Vagina (tissue), 2 donors: ENCODE results near the gene DOK3. TPM values are rescaled to one million over a fixed set of nuclear protein-coding genes. Genes with fewer than 3 reads are reported as not detected.

Source experiments
- DNase-seq, 2 donors: peaks; one replicate each; pipeline ENCODE4 v3.0.0-alpha.2; 2017; ENCODE audit errors: extremely low spot score in 2 of 2
- H3K27ac ChIP-seq: fragments of 200-600 bp; sonication (generic); one replicate; pipeline ENCODE4 v1.5.1; 2019
- H3K27me3 ChIP-seq: fragments of 200-600 bp; sonication (generic); one replicate; pipeline ENCODE4 v1.5.1; 2019
- H3K36me3 ChIP-seq, 2 donors: fragments of 200-600 bp; sonication (generic); one replicate each; pipeline ENCODE4 v1.5.1; 2017 to 2019
- H3K4me1 ChIP-seq: fragments of 200-600 bp; sonication (generic); one replicate; pipeline ENCODE4 v1.5.1; 2019
- H3K4me3 ChIP-seq, 2 donors: fragments of 200-600 bp; sonication (generic); 1 replicate in 1 of 2; 2 replicates in 1 of 2; pipeline ENCODE4 v1.5.1; 2016 to 2019
- H3K9me3 ChIP-seq: fragments of 200-600 bp; sonication (generic); one replicate; pipeline ENCODE4 v1.5.1; 2019
- POLR2A ChIP-seq, 2 donors: fragments of 450-650 bp; IDR thresholded peaks; one replicate each; pipeline ENCODE4 v1.6.1; 2017; ENCODE audit warnings: antibody characterized with exemption in 2 of 2, mild to moderate bottlenecking in 2 of 2, moderate library complexity in 2 of 2
- POLR2AphosphoS5 ChIP-seq, 2 donors: sonication (generic); formaldehyde crosslinking; IDR thresholded peaks; one replicate each; pipeline ENCODE4 v1.9.0; 2017; ENCODE audit warnings: antibody characterized with exemption in 2 of 2, mild to moderate bottlenecking in 2 of 2, low read depth in 1 of 2; ENCODE audit not compliant: insufficient read depth in 1 of 2
- intact Hi-C: fragments of 100-400 bp; cut with DNase I; formaldehyde crosslinking; loops from one replicate; pipeline ENCODE4 v1.15.1; 2023
- total RNA-seq: library from RNA; depleted of rRNA; stranded (reverse); fragments of >200 nt; gene quantifications from one replicate; pipeline ENCODE4 v1.2.3, GENCODE V29; 2016
- TF ChIP-seq, protein P1 (sequence below), 3 experiments: fragments of 450-650 bp in 2 of 3; fragments of 200-600 bp in 1 of 3; sonication (generic) in 1 of 3; IDR thresholded peaks; one replicate each; pipeline ENCODE4 v1.5.1; 2017 to 2019; ENCODE audit warnings: antibody characterized with exemption in 3 of 3, mild to moderate bottlenecking in 2 of 3, moderate library complexity in 2 of 3

The DOK3 gene
- total RNA-seq, 1 donor from 2014 or later, result 12.0 TPM

DNA sequence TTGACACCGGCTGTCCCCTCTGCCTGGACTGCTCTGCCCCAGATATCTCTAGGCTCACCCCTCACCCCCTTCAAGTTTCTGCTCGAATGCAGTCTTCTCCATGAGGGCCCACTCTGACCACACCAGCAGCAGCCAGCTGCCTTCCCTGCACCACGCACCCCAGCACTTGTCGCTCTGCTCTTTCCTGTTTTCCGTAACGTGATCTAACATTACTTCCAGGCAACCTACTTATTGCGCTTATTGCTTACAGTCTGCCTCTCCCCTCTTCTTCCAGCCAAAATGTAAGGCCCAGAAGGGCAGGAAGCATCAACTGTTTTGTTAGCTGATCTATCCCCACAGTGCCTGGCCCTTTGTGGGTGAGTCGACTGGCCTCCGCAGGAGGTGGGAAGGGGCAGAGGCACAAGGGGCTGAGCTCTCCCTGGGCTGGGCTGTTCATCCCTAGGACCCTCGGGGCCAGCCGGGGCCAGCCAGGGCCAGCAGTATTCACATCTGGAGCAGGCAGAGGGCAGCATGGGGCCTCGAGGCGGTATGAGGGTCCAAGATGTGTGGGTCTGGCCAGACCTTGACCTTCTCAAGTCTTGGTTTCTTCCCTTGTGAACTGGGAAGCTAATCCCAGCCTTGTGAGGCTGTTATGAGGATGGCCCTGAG lies 24.6 kb downstream of the DOK3 start:
- Histone ChIP-seq H3K27ac (no peak overlapping the region), H3K4me1 (peaks cover 18% of the 10 kb centered on the region)

DNA sequence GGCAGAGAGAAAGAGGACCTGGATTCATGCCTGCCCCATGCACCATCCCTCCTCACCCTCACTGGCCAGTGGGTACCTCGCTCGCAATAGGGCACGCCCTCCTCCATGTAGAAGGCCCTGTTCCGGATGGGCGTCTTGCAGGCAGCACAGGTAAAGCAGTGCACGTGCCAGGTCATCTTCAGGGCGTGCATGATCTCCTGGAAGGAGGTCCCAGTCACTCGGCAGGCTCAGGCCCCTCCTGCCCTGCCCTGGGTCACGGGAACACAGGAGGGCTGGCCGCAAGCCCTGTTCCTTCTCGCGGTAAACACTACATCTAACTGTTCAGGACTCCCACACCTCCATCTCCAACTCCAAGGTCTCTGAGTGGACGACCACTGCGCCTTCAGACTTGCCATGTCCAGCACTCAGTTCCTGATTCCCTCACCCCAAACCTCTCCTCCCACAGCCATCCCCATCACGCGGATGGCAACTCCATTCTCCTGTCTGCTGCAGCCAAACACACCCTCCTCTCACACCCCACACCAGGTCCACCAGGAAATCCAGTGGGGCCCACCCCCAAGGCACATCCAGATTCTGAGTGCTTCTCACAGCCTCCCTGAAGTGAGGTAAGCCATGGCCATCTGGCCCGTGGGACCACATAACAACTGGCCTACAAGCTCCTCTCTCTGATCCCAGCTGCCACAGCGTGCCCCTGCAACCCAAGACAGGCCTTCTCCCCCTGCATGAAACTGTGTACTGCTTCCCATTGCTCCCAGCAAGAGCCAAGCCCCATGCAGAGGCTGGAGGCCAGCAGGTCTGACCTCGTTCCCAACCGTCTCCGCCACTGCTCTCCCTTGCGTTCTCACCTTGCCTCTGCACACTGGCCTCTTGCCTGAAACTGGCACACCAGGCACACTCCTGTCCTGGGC lies 25.4 kb downstream of the DOK3 start:
- TF ChIP-seq POLR2A (IDR thresholded peaks at IDR 0.05) (no peak), POLR2AphosphoS5 (IDR thresholded peaks at IDR 0.05; ENCODE audit: insufficient read depth in 1 of 2, low read depth in 1 of 2) (no peak)
- TF ChIP-seq, protein P1, sequence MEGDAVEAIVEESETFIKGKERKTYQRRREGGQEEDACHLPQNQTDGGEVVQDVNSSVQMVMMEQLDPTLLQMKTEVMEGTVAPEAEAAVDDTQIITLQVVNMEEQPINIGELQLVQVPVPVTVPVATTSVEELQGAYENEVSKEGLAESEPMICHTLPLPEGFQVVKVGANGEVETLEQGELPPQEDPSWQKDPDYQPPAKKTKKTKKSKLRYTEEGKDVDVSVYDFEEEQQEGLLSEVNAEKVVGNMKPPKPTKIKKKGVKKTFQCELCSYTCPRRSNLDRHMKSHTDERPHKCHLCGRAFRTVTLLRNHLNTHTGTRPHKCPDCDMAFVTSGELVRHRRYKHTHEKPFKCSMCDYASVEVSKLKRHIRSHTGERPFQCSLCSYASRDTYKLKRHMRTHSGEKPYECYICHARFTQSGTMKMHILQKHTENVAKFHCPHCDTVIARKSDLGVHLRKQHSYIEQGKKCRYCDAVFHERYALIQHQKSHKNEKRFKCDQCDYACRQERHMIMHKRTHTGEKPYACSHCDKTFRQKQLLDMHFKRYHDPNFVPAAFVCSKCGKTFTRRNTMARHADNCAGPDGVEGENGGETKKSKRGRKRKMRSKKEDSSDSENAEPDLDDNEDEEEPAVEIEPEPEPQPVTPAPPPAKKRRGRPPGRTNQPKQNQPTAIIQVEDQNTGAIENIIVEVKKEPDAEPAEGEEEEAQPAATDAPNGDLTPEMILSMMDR (IDR thresholded peaks at IDR 0.05), result no peak
- H3K36me3 ChIP-seq, result peaks cover 0 to 35% of the 10 kb centered on the region in 2 donors
- H3K4me3 ChIP-seq, result no peak overlapping the region
- DNase-seq, result no peak
- H3K27ac ChIP-seq, result no peak overlapping the region
- H3K9me3 ChIP-seq, result no peaks in the 10 kb centered on the region
- H3K27me3 ChIP-seq, result no peaks in the 10 kb centered on the region
- intact Hi-C loops, result no loop called here
- H3K4me1 ChIP-seq, result peaks cover 26% of the 10 kb centered on the region

More for the DNA sequence above, 24.6 kb downstream of the DOK3 start:
- no peak for DNase-seq
- TF ChIP-seq, protein P1 (IDR thresholded peaks at IDR 0.05), result no peak
- TF ChIP-seq POLR2AphosphoS5 (IDR thresholded peaks at IDR 0.05; ENCODE audit: insufficient read depth in 1 of 2, low read depth in 1 of 2) (no peak), POLR2A (IDR thresholded peaks at IDR 0.05) (no peak)
- intact Hi-C loops, result no loop called here
- Histone ChIP-seq H3K4me3 (no peak overlapping the region), H3K36me3 (peaks cover 0 to 42% of the 10 kb centered on the region in 2 donors), H3K27me3 (no peaks in the 10 kb centered on the region), H3K9me3 (no peaks in the 10 kb centered on the region)

DNA sequence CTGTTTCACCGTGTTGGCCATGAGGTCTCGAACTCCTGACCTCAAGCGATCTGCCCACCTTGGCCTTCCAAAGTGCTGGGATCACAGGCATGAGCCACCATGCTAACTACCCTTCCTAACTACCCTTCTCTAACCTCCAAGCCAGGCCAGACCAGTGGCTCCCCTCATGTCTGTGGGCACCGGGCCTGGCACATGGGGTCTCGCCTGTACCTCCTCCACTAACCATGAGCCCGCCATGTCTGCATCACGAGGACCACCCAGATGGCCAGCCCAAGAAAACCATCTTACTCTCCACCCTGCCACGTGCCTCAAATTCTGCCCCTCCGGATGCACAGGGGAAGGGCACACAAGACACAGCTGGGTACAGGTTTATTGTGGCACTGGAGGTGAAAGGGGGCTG lies 26.6 kb downstream of the DOK3 start:
- intact Hi-C loops, result no loop called here
- Histone ChIP-seq H3K4me1 (peaks cover 38% of the 10 kb centered on the region), H3K27ac (no peak overlapping the region), H3K9me3 (no peaks in the 10 kb centered on the region), H3K4me3 (no peak overlapping the region), H3K36me3 (peaks cover 0 to 24% of the 10 kb centered on the region in 2 donors), H3K27me3 (no peaks in the 10 kb centered on the region)
- TF ChIP-seq, protein P1 (IDR thresholded peaks at IDR 0.05), result no peak
- no peak for TF ChIP-seq POLR2AphosphoS5 (IDR thresholded peaks at IDR 0.05; ENCODE audit: insufficient read depth in 1 of 2, low read depth in 1 of 2)
- TF ChIP-seq POLR2A (IDR thresholded peaks at IDR 0.05), result no peak
- DNase-seq, result no peak

DNA sequence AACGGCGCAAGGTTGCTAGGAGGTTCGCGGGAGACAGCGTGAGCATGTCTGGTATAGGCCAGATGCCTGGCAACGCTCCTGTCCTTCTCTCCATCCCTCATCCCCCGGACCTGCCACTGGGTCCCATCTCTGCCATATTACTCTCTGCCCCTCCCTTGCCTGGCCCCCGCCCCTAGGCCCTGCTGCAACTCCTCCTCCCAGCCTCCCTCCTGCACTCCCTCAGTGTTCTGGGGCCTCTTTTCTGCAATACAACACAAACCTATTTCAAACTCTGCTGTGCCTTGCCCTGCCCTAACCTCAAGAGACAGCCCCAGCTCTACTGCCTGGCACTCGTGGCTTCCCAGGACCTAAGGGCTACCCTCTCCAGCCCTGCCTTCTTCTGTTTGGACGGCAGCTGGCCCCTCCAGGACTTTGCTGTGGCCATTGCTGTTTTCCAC lies 27.2 kb downstream of the DOK3 start:
- TF ChIP-seq POLR2A (IDR thresholded peaks at IDR 0.05) (no peak), POLR2AphosphoS5 (IDR thresholded peaks at IDR 0.05; ENCODE audit: insufficient read depth in 1 of 2, low read depth in 1 of 2) (no peak)
- TF ChIP-seq, protein P1 (IDR thresholded peaks at IDR 0.05), result no peak
- no peaks in the 10 kb centered on the region for H3K27me3 ChIP-seq
- peaks cover 44% of the 10 kb centered on the region for H3K4me1 ChIP-seq
- H3K4me3 ChIP-seq, result no peak overlapping the region
- DNase-seq, result no peak
- intact Hi-C loops, result no loop called here
- H3K36me3 ChIP-seq, result peaks cover 0 to 17% of the 10 kb centered on the region in 2 donors
- no peak overlapping the region for H3K27ac ChIP-seq
- H3K9me3 ChIP-seq, result no peaks in the 10 kb centered on the region
